ACHN (cell line): ENCODE results near the gene LDLRAD3.

Experiments used
- DNase-seq: peaks from one replicate; pipeline ENCODE4 v3.0.0-alpha.2; 2015
- in situ Hi-C: cut with HindIII; loops from 2 replicates; pipeline ENCODE4 v1.10.0; 2017; ENCODE audit warnings: low sequenced_read_pairs, low pct_ligation_motif_present, low pct_unique_long_range_greater_than_20kb

Gene LDLRAD3

GRCh38 chr11:35919244-35919643 is 24.6 kb upstream of the LDLRAD3 start:
- DNase-seq = no peak
- in situ Hi-C loops = no loop called here

GRCh38 chr11:35923452-35923851 is 20.4 kb upstream of the LDLRAD3 start:
- in situ Hi-C loops = no loop called here
- no peak for DNase-seq

GRCh38 chr11:35924811-35925210 is 19.1 kb upstream of the LDLRAD3 start:
- in situ Hi-C loops = no loop called here

GRCh38 chr11:35927104-35927503 is 16.8 kb upstream of the LDLRAD3 start:
- DNase-seq = no peak
- in situ Hi-C loops = no loop called here

More at GRCh38 chr11:35924811-35925210, 19.1 kb upstream of the LDLRAD3 start:
- no peak for DNase-seq

GRCh38 chr11:35927682-35928081 is 16.2 kb upstream of the LDLRAD3 start:
- DNase-seq = no peak
- in situ Hi-C loops = no loop called here

- no peak for DNase-seq
- in situ Hi-C loops = no loop called here
Measured at GRCh38 chr11:35928688-35929395, 15.0 kb upstream of the LDLRAD3 start.

GRCh38 chr11:35930466-35930865 is 13.4 kb upstream of the LDLRAD3 start:
- in situ Hi-C loops = no loop called here
- no peak for DNase-seq

- in situ Hi-C loops = no loop called here
- DNase-seq = no peak
Measured at GRCh38 chr11:35932121-35932520, 11.7 kb upstream of the LDLRAD3 start.

GRCh38 chr11:35932681-35933319 is 11.1 kb upstream of the LDLRAD3 start:
- DNase-seq = no peak
- in situ Hi-C loops = no loop called here

GRCh38 chr11:35933320-35933871 is 10.5 kb upstream of the LDLRAD3 start:
- DNase-seq = no peak
- in situ Hi-C loops = no loop called here

- DNase-seq = no peak
- in situ Hi-C loops = no loop called here
Measured at GRCh38 chr11:35934271-35934670, 9.6 kb upstream of the LDLRAD3 start.

- no peak for DNase-seq
- in situ Hi-C loops = no loop called here
Measured at GRCh38 chr11:35934981-35935380, 8.9 kb upstream of the LDLRAD3 start.

GRCh38 chr11:35935390-35935789 is 8.5 kb upstream of the LDLRAD3 start:
- in situ Hi-C loops = no loop called here
- DNase-seq = no peak

- no peak for DNase-seq
- in situ Hi-C loops = no loop called here
Measured at GRCh38 chr11:35937111-35937510, 6.8 kb upstream of the LDLRAD3 start.

GRCh38 chr11:35937700-35938099 is 6.2 kb upstream of the LDLRAD3 start:
- DNase-seq = no peak
- in situ Hi-C loops = no loop called here

- in situ Hi-C loops = no loop called here
Measured at GRCh38 chr11:35938231-35938630, 5.6 kb upstream of the LDLRAD3 start.

GRCh38 chr11:35943309-35943708 is 553 bp upstream of the LDLRAD3 start:
- peak; percentile 6 for DNase-seq
- in situ Hi-C loops = no loop called here

More at GRCh38 chr11:35938231-35938630, 5.6 kb upstream of the LDLRAD3 start:
- DNase-seq = no peak

GRCh38 chr11:35944503-35945136 is 758 bp downstream of the LDLRAD3 start:
- no peak for DNase-seq
- in situ Hi-C loops = no loop called here

GRCh38 chr11:35945137-35945518 is 1.3 kb downstream of the LDLRAD3 start:
- in situ Hi-C loops = no loop called here
- no peak for DNase-seq
